Activated CD8-positive, alpha-beta T cell treated with anti-CD3 and anti-CD28 coated beads, Interleukin-2, amount 10 ng/mL, durations not matched to agents 7 days and 5 days (primary cell): Measurements from ENCODE around the gene HOXB4. TPM values are rescaled to one million over a fixed set of nuclear protein-coding genes. Genes with fewer than 3 reads are reported as not detected.

Experiments used
- ATAC-seq: fragments of 150-1000 bp; cut with Tn5 transposase; one replicate; pipeline ENCODE4 v1.10.0; 2021; ENCODE audit warnings: moderate library complexity
- CTCF ChIA-PET: fragments of 350-600 bp; sonication (Branson Sonifier 250); formaldehyde crosslinking; loops from one replicate; lab custom pipeline; 2021; ENCODE audit warnings: antibody characterized with exemption; lab: Charles Lee
- POLR2A ChIA-PET: fragments of 350-600 bp; sonication (Branson Sonifier 250); formaldehyde crosslinking; loops from one replicate; lab custom pipeline; 2021; ENCODE audit warnings: antibody characterized with exemption; lab: Charles Lee
- DNase-seq: peaks from one replicate; pipeline ENCODE4 v3.0.0-alpha.2; 2020
- H3K27ac Mint-ChIP-seq: one replicate; pipeline ENCODE4 v1.8.0; 2021; ENCODE audit warnings: mild to moderate bottlenecking, mixed read lengths
- H3K27me3 Mint-ChIP-seq: one replicate; pipeline ENCODE4 v1.8.0; 2021; ENCODE audit warnings: low read depth, mixed read lengths
- H3K36me3 Mint-ChIP-seq: one replicate; pipeline ENCODE4 v1.8.0; 2021; ENCODE audit warnings: low read depth, mixed read lengths
- H3K4me1 Mint-ChIP-seq: one replicate; pipeline ENCODE4 v1.8.0; 2021; ENCODE audit warnings: low read depth, mixed read lengths
- H3K4me3 Mint-ChIP-seq: one replicate; pipeline ENCODE4 v1.8.0; 2021; ENCODE audit warnings: mild to moderate bottlenecking, mixed read lengths
- H3K9me3 Mint-ChIP-seq: one replicate; pipeline ENCODE4 v1.8.0; 2022; ENCODE audit warnings: mixed read lengths; ENCODE audit not compliant: insufficient read depth
- total RNA-seq, 2 experiments: library from RNA; stranded (reverse); gene quantifications; one replicate each; pipeline ENCODE4 v1.2.3, GENCODE V29; 2021

HOXB4 gene
- total RNA-seq, 2 experiments from 2014 or later: 5.7 to 6.1 TPM

GRCh38 chr17:48545539-48545938 is 32.6 kb downstream of the HOXB4 start:
- peaks cover 19% of the 10 kb centered on the region for H3K36me3 Mint-ChIP-seq
- DNase-seq: no peak
- H3K27ac Mint-ChIP-seq: peak overlapping the region; percentile 22
- ATAC-seq: no peak
- H3K4me1 Mint-ChIP-seq: peaks cover 62% of the 10 kb centered on the region
- H3K27me3 Mint-ChIP-seq: peaks cover 2% of the 10 kb centered on the region
- ChIA-PET POLR2A (interaction anchor here (0.6 kb wide), 1 partner anchor 308 kb away, joined by 3 read pairs; no protein-coding TSS in a partner anchor), CTCF (interaction anchor here (1.5 kb wide), 1 partner anchor 38 kb away, joined by 3 read pairs; no protein-coding TSS in a partner anchor)
- H3K4me3 Mint-ChIP-seq: peak overlapping the region; percentile 90
- no peaks in the 10 kb centered on the region for H3K9me3 Mint-ChIP-seq

- peak within 1 kb of the TSS; percentile 86 for H3K27ac Mint-ChIP-seq
- H3K36me3 Mint-ChIP-seq: peaks cover 19% of the 10 kb centered on the region
- peaks cover 66% of the 10 kb centered on the region for H3K4me1 Mint-ChIP-seq
- CTCF ChIA-PET: no interaction called here
- H3K4me3 Mint-ChIP-seq: peak within 1 kb of the TSS; percentile 90
- no peak for DNase-seq
- H3K27me3 Mint-ChIP-seq: peaks cover 2% of the 10 kb centered on the region
- ATAC-seq: no peak
- no peaks in the 10 kb centered on the region for H3K9me3 Mint-ChIP-seq
- POLR2A ChIA-PET: no interaction called here
Observed at GRCh38 chr17:48545022-48545375, 33.2 kb downstream of the HOXB4 start, which contains the start of gene HOXB2. TSS of gene HOXB2 (minus strand) at chr17:48545109. CDS start at chr17:48544911, 198 bp downstream.

GRCh38 chr17:48544349-48545021 is 33.7 kb downstream of the HOXB4 start:
- Mint-ChIP-seq H3K27me3 (peaks cover 2% of the 10 kb centered on the region), H3K9me3 (no peaks in the 10 kb centered on the region), H3K4me1 (peaks cover 68% of the 10 kb centered on the region), H3K27ac (peak overlapping the region; percentile 86), H3K4me3 (peak overlapping the region; percentile 90), H3K36me3 (peaks cover 19% of the 10 kb centered on the region)
- ATAC-seq (peak; percentile 9), DNase-seq (peak; percentile 56)
- POLR2A ChIA-PET: interaction anchor here (1.2 kb wide), 1 partner anchor 39 kb away, joined by 3 read pairs; no protein-coding TSS in a partner anchor
- CTCF ChIA-PET: interaction anchor here (0.6 to 2.2 kb wide), 2 partner anchors 31 to 52 kb away, joined by 3 to 8 read pairs; no protein-coding TSS in a partner anchor

GRCh38 chr17:48543854-48544348 is 34.2 kb downstream of the HOXB4 start:
- peak; percentile 47 for DNase-seq
- H3K4me3 Mint-ChIP-seq: peak overlapping the region; percentile 90
- peak overlapping the region; percentile 86 for H3K27ac Mint-ChIP-seq
- H3K4me1 Mint-ChIP-seq: peaks cover 66% of the 10 kb centered on the region
- peaks cover 19% of the 10 kb centered on the region for H3K36me3 Mint-ChIP-seq
- peaks cover 2% of the 10 kb centered on the region for H3K27me3 Mint-ChIP-seq
- no peaks in the 10 kb centered on the region for H3K9me3 Mint-ChIP-seq
- peak; percentile 26 for ATAC-seq
- ChIA-PET POLR2A (interaction anchor here (1.2 to 1.5 kb wide), 3 partner anchors 30 to 90 kb away, joined by 3 to 6 read pairs (median 3); no protein-coding TSS in a partner anchor), CTCF (interaction anchor here (0.6 to 2.2 kb wide), 2 partner anchors 30 to 51 kb away, joined by 3 to 8 read pairs; no protein-coding TSS in a partner anchor)

GRCh38 chr17:48543107-48543853 is 34.9 kb downstream of the HOXB4 start:
- Mint-ChIP-seq H3K4me1 (peaks cover 61% of the 10 kb centered on the region), H3K9me3 (no peaks in the 10 kb centered on the region), H3K4me3 (peak overlapping the region; percentile 90), H3K36me3 (peaks cover 19% of the 10 kb centered on the region), H3K27me3 (peaks cover 2% of the 10 kb centered on the region), H3K27ac (peak overlapping the region; percentile 96)
- peak; percentile 73 for DNase-seq
- CTCF ChIA-PET: interaction anchor here (1.0 to 2.2 kb wide), 2 partner anchors 30 to 50 kb away, joined by 4 to 8 read pairs; no protein-coding TSS in a partner anchor
- POLR2A ChIA-PET: interaction anchor here (1.2 to 1.5 kb wide), 3 partner anchors 29 to 89 kb away, joined by 3 to 6 read pairs (median 3); no protein-coding TSS in a partner anchor
- peak; percentile 60 for ATAC-seq

- peak overlapping the region; percentile 96 for H3K27ac Mint-ChIP-seq
- no peak for DNase-seq
- H3K27me3 Mint-ChIP-seq: peaks cover 2% of the 10 kb centered on the region
- POLR2A ChIA-PET: interaction anchor here (1.2 to 1.6 kb wide), 3 partner anchors 28 to 101 kb away, joined by 3 to 6 read pairs (median 3); no protein-coding TSS in a partner anchor
- ATAC-seq: no peak
- CTCF ChIA-PET: interaction anchor here (1.0 to 2.2 kb wide), 2 partner anchors 29 to 50 kb away, joined by 4 to 8 read pairs; no protein-coding TSS in a partner anchor
- peaks cover 16% of the 10 kb centered on the region for H3K36me3 Mint-ChIP-seq
- peaks cover 56% of the 10 kb centered on the region for H3K4me1 Mint-ChIP-seq
- H3K9me3 Mint-ChIP-seq: no peaks in the 10 kb centered on the region
- peak overlapping the region; percentile 90 for H3K4me3 Mint-ChIP-seq
Observed at GRCh38 chr17:48542698-48543106, 35.4 kb downstream of the HOXB4 start.

- Mint-ChIP-seq H3K4me3 (peak overlapping the region; percentile 90), H3K36me3 (peaks cover 16% of the 10 kb centered on the region), H3K27ac (peak overlapping the region; percentile 98), H3K27me3 (peaks cover 6% of the 10 kb centered on the region), H3K9me3 (no peaks in the 10 kb centered on the region), H3K4me1 (peaks cover 50% of the 10 kb centered on the region)
- CTCF ChIA-PET: interaction anchor here (1.0 to 3.1 kb wide), 8 partner anchors 9 to 190 kb away, joined by 3 to 23 read pairs (median 5); no protein-coding TSS in a partner anchor
- DNase-seq (peak; percentile 39), ATAC-seq (no peak)
- POLR2A ChIA-PET: interaction anchor here (0.9 to 1.6 kb wide), 7 partner anchors 28 to 101 kb away, joined by 3 to 6 read pairs (median 4); no protein-coding TSS in a partner anchor
Observed at GRCh38 chr17:48542114-48542656, 36.0 kb downstream of the HOXB4 start.

GRCh38 chr17:48541577-48542113 is 36.5 kb downstream of the HOXB4 start:
- peak; percentile 42 for DNase-seq
- H3K4me1 Mint-ChIP-seq: peaks cover 45% of the 10 kb centered on the region
- H3K9me3 Mint-ChIP-seq: no peaks in the 10 kb centered on the region
- CTCF ChIA-PET: interaction anchor here (0.6 to 3.1 kb wide), 11 partner anchors 9 to 285 kb away, joined by 3 to 23 read pairs (median 4); no protein-coding TSS in a partner anchor
- peak overlapping the region; percentile 90 for H3K4me3 Mint-ChIP-seq
- H3K36me3 Mint-ChIP-seq: peaks cover 16% of the 10 kb centered on the region
- POLR2A ChIA-PET: interaction anchor here (0.7 to 1.6 kb wide), 8 partner anchors 16 to 100 kb away, joined by 3 to 6 read pairs (median 3); no protein-coding TSS in a partner anchor
- peak overlapping the region; percentile 98 for H3K27ac Mint-ChIP-seq
- peak; percentile 31 for ATAC-seq
- peaks cover 6% of the 10 kb centered on the region for H3K27me3 Mint-ChIP-seq

GRCh38 chr17:48541036-48541576 is 37.0 kb downstream of the HOXB4 start:
- POLR2A ChIA-PET: interaction anchor here (0.7 to 1.6 kb wide), 7 partner anchors 16 to 99 kb away, joined by 3 to 6 read pairs (median 3); no protein-coding TSS in a partner anchor
- no peak for DNase-seq
- peak overlapping the region; percentile 98 for H3K27ac Mint-ChIP-seq
- ATAC-seq: no peak
- no peaks in the 10 kb centered on the region for H3K9me3 Mint-ChIP-seq
- CTCF ChIA-PET: interaction anchor here (0.6 to 3.1 kb wide), 14 partner anchors 8 to 284 kb away, joined by 3 to 23 read pairs (median 4); no protein-coding TSS in a partner anchor
- peaks cover 6% of the 10 kb centered on the region for H3K27me3 Mint-ChIP-seq
- H3K36me3 Mint-ChIP-seq: peaks cover 16% of the 10 kb centered on the region
- peaks cover 40% of the 10 kb centered on the region for H3K4me1 Mint-ChIP-seq
- H3K4me3 Mint-ChIP-seq: peak overlapping the region; percentile 90

GRCh38 chr17:48540213-48540612 is 37.9 kb downstream of the HOXB4 start:
- Mint-ChIP-seq H3K9me3 (no peaks in the 10 kb centered on the region), H3K4me1 (peaks cover 32% of the 10 kb centered on the region)
- POLR2A ChIA-PET: no interaction called here

More at GRCh38 chr17:48540213-48540612, 37.9 kb downstream of the HOXB4 start:
- DNase-seq (no peak), ATAC-seq (no peak)
- H3K4me3 Mint-ChIP-seq: peak overlapping the region; percentile 32
- CTCF ChIA-PET: interaction anchor here (0.8 to 3.1 kb wide), 8 partner anchors 19 to 204 kb away, joined by 3 to 23 read pairs (median 5); no protein-coding TSS in a partner anchor
- H3K27me3 Mint-ChIP-seq: peaks cover 6% of the 10 kb centered on the region
- H3K27ac Mint-ChIP-seq: no peak overlapping the region
- H3K36me3 Mint-ChIP-seq: peaks cover 16% of the 10 kb centered on the region
